Parathyroid adenoma (tissue), 2 donors: ENCODE data around the gene ST6GALNAC4.

Experiments used
- H2AFZ ChIP-seq: fragments of 300-600 bp; sonication (generic); one replicate; pipeline ENCODE4 v1.7.0; 2017; ENCODE audit warnings: antibody characterized with exemption, mild to moderate bottlenecking
- H3K27ac ChIP-seq: fragments of 300-600 bp; sonication (generic); one replicate; pipeline ENCODE4 v1.7.0; 2017
- H3K27me3 ChIP-seq: fragments of 300-600 bp; sonication (generic); one replicate; pipeline ENCODE4 v1.7.0; 2017; ENCODE audit warnings: low read length; ENCODE audit not compliant: control insufficient read depth, insufficient read depth
- H3K36me3 ChIP-seq: fragments of 300-600 bp; sonication (generic); one replicate; pipeline ENCODE4 v1.7.0; 2017; ENCODE audit warnings: low read length; ENCODE audit not compliant: control insufficient read depth, insufficient read depth
- H3K4me1 ChIP-seq: fragments of 300-600 bp; sonication (generic); one replicate; pipeline ENCODE4 v1.7.0; 2017; ENCODE audit warnings: control low read depth
- H3K4me2 ChIP-seq: fragments of 300-600 bp; sonication (generic); one replicate; pipeline ENCODE4 v1.7.0; 2017; ENCODE audit warnings: low read length
- H3K4me3 ChIP-seq: fragments of 300-600 bp; sonication (generic); one replicate; pipeline ENCODE4 v1.7.0; 2017; ENCODE audit warnings: low read depth, low read length
- H3K79me2 ChIP-seq: fragments of 300-600 bp; sonication (generic); one replicate; pipeline ENCODE4 v1.7.0; 2017; ENCODE audit warnings: control low read depth
- H3K9ac ChIP-seq: fragments of 300-600 bp; sonication (generic); one replicate; pipeline ENCODE4 v1.7.0; 2017; ENCODE audit warnings: mild to moderate bottlenecking
- H3K9me3 ChIP-seq: fragments of 300-600 bp; sonication (generic); one replicate; pipeline ENCODE4 v1.7.0; 2017; ENCODE audit warnings: low read length; ENCODE audit not compliant: control insufficient read depth
- TF ChIP-seq, protein P1 (sequence below): fragments of 300-600 bp; sonication (generic); IDR thresholded peaks from one replicate; pipeline ENCODE4 v1.7.0; 2017; ENCODE audit warnings: antibody characterized with exemption, mild to moderate bottlenecking
- donor health status: primary hyperparathyroidism.

Gene ST6GALNAC4

GRCh38 chr9:127938298-127938690 is 21.5 kb upstream of the ST6GALNAC4 start:
- Histone ChIP-seq H3K9me3 (no peaks in the 10 kb centered on the region), H3K27ac (no peak overlapping the region), H3K4me3 (no peak overlapping the region), H3K4me2 (peak overlapping the region; percentile 99), H3K36me3 (no peaks in the 10 kb centered on the region), H3K79me2 (peaks cover 5% of the 10 kb centered on the region), H3K9ac (no peak overlapping the region), H2AFZ (peak overlapping the region; percentile 78), H3K4me1 (no peaks in the 10 kb centered on the region), H3K27me3 (no peaks in the 10 kb centered on the region)
- TF ChIP-seq, protein P1, sequence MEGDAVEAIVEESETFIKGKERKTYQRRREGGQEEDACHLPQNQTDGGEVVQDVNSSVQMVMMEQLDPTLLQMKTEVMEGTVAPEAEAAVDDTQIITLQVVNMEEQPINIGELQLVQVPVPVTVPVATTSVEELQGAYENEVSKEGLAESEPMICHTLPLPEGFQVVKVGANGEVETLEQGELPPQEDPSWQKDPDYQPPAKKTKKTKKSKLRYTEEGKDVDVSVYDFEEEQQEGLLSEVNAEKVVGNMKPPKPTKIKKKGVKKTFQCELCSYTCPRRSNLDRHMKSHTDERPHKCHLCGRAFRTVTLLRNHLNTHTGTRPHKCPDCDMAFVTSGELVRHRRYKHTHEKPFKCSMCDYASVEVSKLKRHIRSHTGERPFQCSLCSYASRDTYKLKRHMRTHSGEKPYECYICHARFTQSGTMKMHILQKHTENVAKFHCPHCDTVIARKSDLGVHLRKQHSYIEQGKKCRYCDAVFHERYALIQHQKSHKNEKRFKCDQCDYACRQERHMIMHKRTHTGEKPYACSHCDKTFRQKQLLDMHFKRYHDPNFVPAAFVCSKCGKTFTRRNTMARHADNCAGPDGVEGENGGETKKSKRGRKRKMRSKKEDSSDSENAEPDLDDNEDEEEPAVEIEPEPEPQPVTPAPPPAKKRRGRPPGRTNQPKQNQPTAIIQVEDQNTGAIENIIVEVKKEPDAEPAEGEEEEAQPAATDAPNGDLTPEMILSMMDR: no peak

- peaks cover 5% of the 10 kb centered on the region for H3K79me2 ChIP-seq
- no peaks in the 10 kb centered on the region for H3K27me3 ChIP-seq
- H3K4me3 ChIP-seq: peak within 1 kb of the TSS; percentile 98
- H3K36me3 ChIP-seq: no peaks in the 10 kb centered on the region
- H2AFZ ChIP-seq: peak within 1 kb of the TSS; percentile 78
- H3K9me3 ChIP-seq: no peaks in the 10 kb centered on the region
- H3K27ac ChIP-seq: peak within 1 kb of the TSS; percentile 19
- no peak within 1 kb of the TSS for H3K9ac ChIP-seq
- TF ChIP-seq, protein P1: no peak
- peak within 1 kb of the TSS; percentile 99 for H3K4me2 ChIP-seq
- no peaks in the 10 kb centered on the region for H3K4me1 ChIP-seq
These were observed 20.8 kb upstream of the ST6GALNAC4 start, which contains the start of gene DPM2 for GRCh38 chr9:127937388-127938297. TSS of gene DPM2 (minus strand) at chr9:127937854. CDS start at chr9:127937820, 34 bp downstream.

- H3K9me3 ChIP-seq: no peaks in the 10 kb centered on the region
- no peaks in the 10 kb centered on the region for H3K4me1 ChIP-seq
- H3K79me2 ChIP-seq: peaks cover 5% of the 10 kb centered on the region
- H3K9ac ChIP-seq: no peak overlapping the region
- no peaks in the 10 kb centered on the region for H3K36me3 ChIP-seq
- H3K4me3 ChIP-seq: peak overlapping the region; percentile 98
- H3K27me3 ChIP-seq: no peaks in the 10 kb centered on the region
- TF ChIP-seq, protein P1: no peak
- peak overlapping the region; percentile 99 for H3K4me2 ChIP-seq
- H2AFZ ChIP-seq: peak overlapping the region; percentile 78
- H3K27ac ChIP-seq: no peak overlapping the region
These were observed 20.2 kb upstream of the ST6GALNAC4 start for GRCh38 chr9:127937056-127937387.

GRCh38 chr9:127936347-127936852 is 19.6 kb upstream of the ST6GALNAC4 start:
- Histone ChIP-seq H2AFZ (no peak overlapping the region), H3K27ac (no peak overlapping the region), H3K4me2 (peak overlapping the region; percentile 99), H3K9ac (no peak overlapping the region), H3K36me3 (no peaks in the 10 kb centered on the region), H3K4me3 (no peak overlapping the region), H3K9me3 (no peaks in the 10 kb centered on the region), H3K27me3 (no peaks in the 10 kb centered on the region), H3K4me1 (no peaks in the 10 kb centered on the region), H3K79me2 (peaks cover 5% of the 10 kb centered on the region)
- TF ChIP-seq, protein P1: no peak
